PC-3 (cell line): ENCODE data around the gene L3MBTL1. TPM values are rescaled to one million over a fixed set of nuclear protein-coding genes. Genes with fewer than 3 reads are reported as not detected.

Experiments used
- ATAC-seq: fragments of 200-7000 bp; cut with Tn5 transposase; 2 replicates; pipeline ENCODE4 v1.9.1; 2020; ENCODE audit warnings: mild to moderate bottlenecking, moderate library complexity
- BruUV-seq: library from RNA; stranded (reverse); fragments of 400-500 nt; replicated peaks from 2 replicates; lab custom pipeline; 2021; lab: Mats Ljungman, UMichigan
- CTCF ChIA-PET: fragments of 300-600 bp; sonication (Branson Sonifier 250); formaldehyde crosslinking; loops from one replicate; lab custom pipeline; 2022; ENCODE audit warnings: antibody characterized with exemption; lab: Charles Lee
- POLR2A ChIA-PET: fragments of 300-600 bp; sonication (Branson Sonifier 250); formaldehyde crosslinking; loops from one replicate; lab custom pipeline; 2022; ENCODE audit warnings: antibody characterized with exemption; ENCODE audit not compliant: unreplicated experiment; lab: Charles Lee
- DNase-seq: peaks from one replicate; pipeline ENCODE4 v3.0.0-alpha.2; 2015
- H2AFZ ChIP-seq: fragments of 300-600 bp; sonication (generic); 2 replicates; pipeline ENCODE4 v1.6.0; 2016; ENCODE audit warnings: antibody characterized with exemption, low read length
- H3F3A ChIP-seq: fragments of 300-600 bp; sonication (generic); one replicate; pipeline ENCODE4 v1.6.0; 2017; ENCODE audit warnings: antibody characterized with exemption, low read length, control low read depth, mild to moderate bottlenecking; ENCODE audit not compliant: unreplicated experiment
- H3K27ac ChIP-seq: fragments of 300-600 bp; sonication (generic); 2 replicates; pipeline ENCODE4 v1.5.1; 2016; ENCODE audit warnings: mild to moderate bottlenecking, low read length
- H3K27me3 ChIP-seq: fragments of 300-600 bp; sonication (generic); 2 replicates; pipeline ENCODE4 v1.6.1; 2016; ENCODE audit warnings: low read length, mixed read lengths
- H3K36me3 ChIP-seq: fragments of 300-600 bp; sonication (generic); 2 replicates; pipeline ENCODE4 v1.6.1; 2016; ENCODE audit warnings: low read depth, mixed run types, low read length, mixed read lengths
- H3K4me1 ChIP-seq: fragments of 300-600 bp; sonication (generic); 2 replicates; pipeline ENCODE4 v1.5.1; 2016; ENCODE audit warnings: low read length; ENCODE audit not compliant: insufficient read depth
- H3K4me2 ChIP-seq: fragments of 300-600 bp; sonication (generic); 2 replicates; pipeline ENCODE4 v1.6.0; 2016; ENCODE audit warnings: low read length
- H3K4me3 ChIP-seq: fragments of 300-600 bp; sonication (generic); 2 replicates; pipeline ENCODE4 v1.5.1; 2016; ENCODE audit warnings: mild to moderate bottlenecking, low read length, mixed read lengths
- H3K79me2 ChIP-seq: fragments of 300-600 bp; sonication (generic); 2 replicates; pipeline ENCODE4 v1.6.1; 2017; ENCODE audit warnings: low read length, mixed read lengths
- H3K9ac ChIP-seq: fragments of 300-600 bp; sonication (generic); 2 replicates; pipeline ENCODE4 v1.6.0; 2016; ENCODE audit warnings: mild to moderate bottlenecking, low read length
- H3K9me2 ChIP-seq: fragments of 300-600 bp; sonication (generic); replicated peaks from 2 replicates; pipeline ENCODE4 v1.6.1; 2016; ENCODE audit warnings: mixed run types, low read length, mixed read lengths
- H3K9me3 ChIP-seq: fragments of 300-600 bp; sonication (generic); 2 replicates; pipeline ENCODE4 v1.6.1; 2016; ENCODE audit warnings: low read length, mixed read lengths
- H4K20me1 ChIP-seq: fragments of 300-600 bp; sonication (generic); 2 replicates; pipeline ENCODE4 v1.6.1; 2016; ENCODE audit warnings: low read length, mixed read lengths
- EZH2 ChIP-seq: fragments of 300-600 bp; sonication (generic); IDR thresholded peaks from one replicate; pipeline ENCODE4 v1.6.1; 2017; ENCODE audit warnings: antibody characterized with exemption, mild to moderate bottlenecking, low read length; ENCODE audit not compliant: unreplicated experiment
- EZH2phosphoT487 ChIP-seq: fragments of 300-600 bp; sonication (generic); IDR thresholded peaks from 2 replicates; pipeline ENCODE4 v1.6.1; 2018; ENCODE audit warnings: mild to moderate bottlenecking, antibody characterized with exemption, low read length, borderline replicate concordance
- intact Hi-C: fragments of 100-400 bp; cut with micrococcal nuclease; formaldehyde crosslinking; loops from 2 replicates; pipeline ENCODE4 v1.9.0; 2023
- total RNA-seq: library from RNA; depleted of rRNA; stranded (reverse); fragments of >200 nt; gene quantifications from 2 replicates; pipeline ENCODE4 v1.2.3, GENCODE V29; 2014
- TF ChIP-seq, protein P1 (sequence below): fragments of 300-600 bp; sonication (generic); conservative IDR thresholded peaks from 2 replicates; pipeline ENCODE4 v1.5.1; 2017; ENCODE audit warnings: antibody characterized with exemption, low read depth, mild to moderate bottlenecking, low read length

Gene L3MBTL1
- total RNA-seq, 1 experiment from 2014 or later = 9.9 TPM

DNA sequence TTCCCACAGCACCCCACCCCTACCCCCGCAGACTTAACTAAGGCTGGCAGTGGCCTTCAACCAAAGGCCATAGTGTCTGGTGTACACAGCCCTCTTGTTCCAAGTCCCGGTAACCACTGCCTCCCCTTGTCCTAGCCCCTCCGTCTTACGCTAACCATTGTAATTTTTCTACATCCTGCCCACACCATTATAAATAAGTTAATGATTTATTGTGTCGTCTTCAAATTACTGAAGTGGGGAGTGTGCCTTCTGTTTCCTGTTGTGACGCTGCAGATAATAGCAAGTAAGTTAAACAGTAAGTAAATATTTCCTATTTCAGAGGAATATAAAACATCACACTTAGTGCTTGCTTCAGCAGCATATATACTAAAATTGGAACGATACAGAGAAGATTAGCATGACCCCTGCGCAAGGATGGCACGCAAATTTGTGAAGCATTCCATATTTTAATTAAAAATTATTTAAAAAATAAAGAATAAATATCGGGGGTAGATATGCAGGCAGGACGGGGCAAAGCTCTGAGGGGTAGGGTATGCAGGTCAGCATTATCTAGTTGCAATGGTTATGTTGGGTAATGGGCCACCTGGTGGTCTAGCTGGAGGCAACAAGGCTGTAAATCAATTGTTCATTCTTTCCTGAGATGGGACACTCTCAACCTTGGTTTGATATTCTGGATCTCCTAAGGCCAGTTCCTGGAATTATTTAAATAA lies 34.7 kb upstream of the L3MBTL1 start:
- POLR2A ChIA-PET = no interaction called here
- BruUV-seq = no TSS peak

DNA sequence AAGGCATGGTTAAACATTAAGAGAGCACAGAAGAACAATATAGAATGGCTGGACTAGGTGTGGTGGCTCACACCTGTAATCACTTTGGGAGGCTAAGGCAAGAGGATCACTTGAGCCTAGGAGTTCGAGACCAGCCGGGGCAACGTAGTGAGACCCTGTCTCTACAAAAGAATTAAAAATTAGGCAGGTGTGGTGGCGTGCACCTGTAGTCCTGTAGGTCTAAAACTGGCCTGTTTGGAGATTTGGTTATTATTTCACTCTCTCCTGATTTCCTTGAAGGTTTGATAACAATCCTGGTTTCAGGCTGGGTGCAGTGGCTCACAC lies 34.2 kb upstream of the L3MBTL1 start:
- Histone ChIP-seq H3K79me2 (no peaks in the 10 kb centered on the region), H3K27ac (no peak overlapping the region), H3K4me2 (no peak overlapping the region), H3F3A (no peaks in the 10 kb centered on the region), H3K9me2 (no peaks in the 10 kb centered on the region), H4K20me1 (no peaks in the 10 kb centered on the region), H3K4me3 (no peak overlapping the region), H3K9me3 (no peaks in the 10 kb centered on the region), H3K36me3 (no peaks in the 10 kb centered on the region), H2AFZ (no peak overlapping the region), H3K9ac (no peak overlapping the region), H3K4me1 (peaks cover 8% of the 10 kb centered on the region), H3K27me3 (peaks cover 9% of the 10 kb centered on the region; the same call in 1 of the 2 replicates)
- POLR2A ChIA-PET = no interaction called here
- intact Hi-C loops = no loop called here
- DNase-seq = no peak
- BruUV-seq = no TSS peak
- TF ChIP-seq EZH2 = no peak
- TF ChIP-seq, protein P1, sequence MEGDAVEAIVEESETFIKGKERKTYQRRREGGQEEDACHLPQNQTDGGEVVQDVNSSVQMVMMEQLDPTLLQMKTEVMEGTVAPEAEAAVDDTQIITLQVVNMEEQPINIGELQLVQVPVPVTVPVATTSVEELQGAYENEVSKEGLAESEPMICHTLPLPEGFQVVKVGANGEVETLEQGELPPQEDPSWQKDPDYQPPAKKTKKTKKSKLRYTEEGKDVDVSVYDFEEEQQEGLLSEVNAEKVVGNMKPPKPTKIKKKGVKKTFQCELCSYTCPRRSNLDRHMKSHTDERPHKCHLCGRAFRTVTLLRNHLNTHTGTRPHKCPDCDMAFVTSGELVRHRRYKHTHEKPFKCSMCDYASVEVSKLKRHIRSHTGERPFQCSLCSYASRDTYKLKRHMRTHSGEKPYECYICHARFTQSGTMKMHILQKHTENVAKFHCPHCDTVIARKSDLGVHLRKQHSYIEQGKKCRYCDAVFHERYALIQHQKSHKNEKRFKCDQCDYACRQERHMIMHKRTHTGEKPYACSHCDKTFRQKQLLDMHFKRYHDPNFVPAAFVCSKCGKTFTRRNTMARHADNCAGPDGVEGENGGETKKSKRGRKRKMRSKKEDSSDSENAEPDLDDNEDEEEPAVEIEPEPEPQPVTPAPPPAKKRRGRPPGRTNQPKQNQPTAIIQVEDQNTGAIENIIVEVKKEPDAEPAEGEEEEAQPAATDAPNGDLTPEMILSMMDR = no peak
- TF ChIP-seq EZH2phosphoT487 = no peak
- CTCF ChIA-PET = no interaction called here
- ATAC-seq = no peak

More for the DNA sequence above, 34.7 kb upstream of the L3MBTL1 start:
- ATAC-seq = no peak
- no peak for DNase-seq
- Histone ChIP-seq H3K4me1 (peaks cover 8% of the 10 kb centered on the region), H3K9me2 (no peaks in the 10 kb centered on the region), H3K27ac (no peak overlapping the region), H3K27me3 (peaks cover 4% of the 10 kb centered on the region; the same call in 1 of the 2 replicates), H3K36me3 (no peaks in the 10 kb centered on the region), H3K9ac (no peak overlapping the region), H3F3A (no peaks in the 10 kb centered on the region), H3K4me2 (no peak overlapping the region), H3K79me2 (no peaks in the 10 kb centered on the region), H3K9me3 (no peaks in the 10 kb centered on the region), H2AFZ (no peak overlapping the region), H3K4me3 (no peak overlapping the region), H4K20me1 (no peaks in the 10 kb centered on the region)
- TF ChIP-seq, protein P1 = 0 out of 2 replicates have a peak, but pooled peaks have one; percentile 12
- no peak for TF ChIP-seq EZH2phosphoT487
- intact Hi-C loops = no loop called here
- CTCF ChIA-PET = no interaction called here

DNA sequence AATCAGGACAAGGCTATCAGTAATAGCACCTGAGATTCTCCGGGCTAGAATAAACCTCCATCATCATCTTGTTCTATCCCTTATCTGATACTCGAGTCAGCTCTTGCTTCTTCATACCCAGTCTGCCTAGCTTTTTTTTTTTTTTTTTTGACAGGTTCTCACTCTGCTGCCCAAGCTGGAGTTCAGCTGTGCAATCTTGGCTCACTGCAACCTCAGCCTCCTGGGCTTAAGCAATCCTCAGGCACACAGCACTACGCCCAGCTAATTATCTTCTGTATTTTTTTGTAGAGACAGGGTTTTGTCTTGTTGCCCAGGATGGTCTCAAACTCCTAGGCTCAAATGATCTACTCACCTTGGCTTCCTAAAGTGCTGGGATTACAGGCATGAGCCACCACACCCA lies 30.3 kb upstream of the L3MBTL1 start:
- DNase-seq (no peak), ATAC-seq (no peak)
- H3K27ac ChIP-seq = no peak overlapping the region
- no peaks in the 10 kb centered on the region for H3K9me2 ChIP-seq
- H3K4me1 ChIP-seq = no peaks in the 10 kb centered on the region
- H3K79me2 ChIP-seq = no peaks in the 10 kb centered on the region
- H3K4me2 ChIP-seq = no peak overlapping the region
- TF ChIP-seq, protein P1 = no peak
- TF ChIP-seq EZH2phosphoT487 (no peak), EZH2 (no peak)
- CTCF ChIA-PET = no interaction called here
- H3K4me3 ChIP-seq = no peak overlapping the region
- H2AFZ ChIP-seq = no peak overlapping the region
- no peaks in the 10 kb centered on the region for H4K20me1 ChIP-seq
- H3K9me3 ChIP-seq = no peaks in the 10 kb centered on the region
- no peaks in the 10 kb centered on the region for H3K36me3 ChIP-seq
- BruUV-seq = no TSS peak
- H3K27me3 ChIP-seq = peaks cover 22% of the 10 kb centered on the region; the same call in 1 of the 2 replicates
- H3K9ac ChIP-seq = no peak overlapping the region
- intact Hi-C loops = no loop called here
- POLR2A ChIA-PET = no interaction called here
- H3F3A ChIP-seq = no peaks in the 10 kb centered on the region
